ENCODE measurements around the gene SAMD4A. TPM values are rescaled to one million over a fixed set of nuclear protein-coding genes. Genes with fewer than 3 reads are reported as not detected.
A peak's percentile ranks its signal among the peaks of the same experiment; 100 is the strongest.

SAMD4A gene
- total RNA-seq, 4 donors from 2014 or later = 2.9 to 19.5 (median 3.9) TPM

DNA sequence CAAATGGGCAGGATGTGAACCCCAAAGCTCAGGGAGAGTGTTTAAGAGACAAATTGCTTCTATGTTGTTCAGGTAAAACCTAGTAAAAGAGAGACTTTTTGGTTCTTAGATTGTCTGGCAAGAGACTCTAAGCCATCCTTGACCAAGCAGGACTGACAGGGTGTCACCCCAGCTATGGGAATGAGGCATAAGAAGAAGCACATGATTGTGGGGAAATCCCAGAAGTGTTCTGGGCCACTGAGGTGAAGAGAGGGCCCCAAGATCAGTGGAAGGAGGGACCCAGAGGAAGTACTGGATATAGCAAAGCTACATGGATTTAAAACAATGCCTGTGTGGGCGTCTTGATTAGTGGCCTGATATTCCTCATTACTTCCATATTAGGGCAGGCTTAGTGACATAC, 99.0 kb downstream of the SAMD4A start:
- Histone ChIP-seq H3K27me3 (peaks cover 0 to 27% (median 0%) of the 10 kb centered on the region in 4 donors), H3K27ac (no peak overlapping the region), H3K9me3 (no peaks in the 10 kb centered on the region), H3K4me3 (no peak overlapping the region), H3K36me3 (no peaks in the 10 kb centered on the region), H3K4me1 (peaks cover 0 to 7% (median 0%) of the 10 kb centered on the region in 3 donors)
- WGBS, 2 donors = 71 to 81% methylated on average over 1 of the region's 1 CpG
- intact Hi-C loops (cut with DNase I) = no loop called here
- no peak for TF ChIP-seq POLR2A (IDR thresholded peaks at IDR 0.05)
- TF ChIP-seq, protein P1, sequence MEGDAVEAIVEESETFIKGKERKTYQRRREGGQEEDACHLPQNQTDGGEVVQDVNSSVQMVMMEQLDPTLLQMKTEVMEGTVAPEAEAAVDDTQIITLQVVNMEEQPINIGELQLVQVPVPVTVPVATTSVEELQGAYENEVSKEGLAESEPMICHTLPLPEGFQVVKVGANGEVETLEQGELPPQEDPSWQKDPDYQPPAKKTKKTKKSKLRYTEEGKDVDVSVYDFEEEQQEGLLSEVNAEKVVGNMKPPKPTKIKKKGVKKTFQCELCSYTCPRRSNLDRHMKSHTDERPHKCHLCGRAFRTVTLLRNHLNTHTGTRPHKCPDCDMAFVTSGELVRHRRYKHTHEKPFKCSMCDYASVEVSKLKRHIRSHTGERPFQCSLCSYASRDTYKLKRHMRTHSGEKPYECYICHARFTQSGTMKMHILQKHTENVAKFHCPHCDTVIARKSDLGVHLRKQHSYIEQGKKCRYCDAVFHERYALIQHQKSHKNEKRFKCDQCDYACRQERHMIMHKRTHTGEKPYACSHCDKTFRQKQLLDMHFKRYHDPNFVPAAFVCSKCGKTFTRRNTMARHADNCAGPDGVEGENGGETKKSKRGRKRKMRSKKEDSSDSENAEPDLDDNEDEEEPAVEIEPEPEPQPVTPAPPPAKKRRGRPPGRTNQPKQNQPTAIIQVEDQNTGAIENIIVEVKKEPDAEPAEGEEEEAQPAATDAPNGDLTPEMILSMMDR (IDR thresholded peaks at IDR 0.05) = no peak
- DNase-seq = no peak

DNA sequence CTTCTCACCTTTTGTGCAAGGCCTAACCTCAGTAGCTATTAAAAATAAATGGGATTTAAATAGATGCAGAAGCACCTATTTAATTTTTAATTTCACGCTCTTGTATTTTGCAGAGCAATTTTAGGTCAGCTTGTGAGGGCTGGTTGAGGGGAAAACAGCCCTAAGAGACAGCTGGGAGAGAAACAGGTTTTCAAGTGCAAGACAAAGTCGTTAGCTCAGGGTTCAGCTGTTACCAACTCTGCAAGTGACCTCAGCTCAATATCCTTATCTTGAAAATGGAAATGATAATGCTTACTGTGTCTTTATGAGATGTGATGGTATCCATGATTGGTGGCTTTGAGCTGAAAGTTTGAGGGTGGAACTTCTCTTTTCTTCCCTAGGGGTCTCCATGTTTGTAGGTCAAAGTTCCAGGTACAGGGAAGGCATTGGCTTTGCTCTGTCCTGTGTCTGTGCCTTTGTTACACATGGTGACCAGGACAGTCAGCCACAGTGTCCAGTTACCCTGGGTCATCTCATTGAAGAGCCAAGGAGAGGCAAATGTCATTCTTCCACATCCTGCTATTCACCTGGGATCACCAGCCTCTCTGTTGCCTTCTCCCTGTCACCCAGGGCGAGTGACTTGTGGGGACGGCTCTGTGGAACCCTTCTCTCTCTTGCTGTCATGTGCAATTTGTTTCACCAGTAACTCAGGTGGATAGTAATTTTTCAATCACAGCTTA, 100.3 kb downstream of the SAMD4A start:
- no peak for DNase-seq
- no peak overlapping the region for H3K4me3 ChIP-seq
- intact Hi-C loops (cut with DNase I) = no loop called here
- H3K27me3 ChIP-seq = peaks cover 0 to 32% (median 0%) of the 10 kb centered on the region in 4 donors
- WGBS, 2 donors = 91 to 96% methylated on average over 4 of the region's 4 CpGs
- peaks cover 0 to 18% (median 0%) of the 10 kb centered on the region in 3 donors for H3K4me1 ChIP-seq
- H3K27ac ChIP-seq = no peak overlapping the region
- TF ChIP-seq, protein P1 (IDR thresholded peaks at IDR 0.05) = no peak
- no peak for TF ChIP-seq POLR2A (IDR thresholded peaks at IDR 0.05)
- no peaks in the 10 kb centered on the region for H3K9me3 ChIP-seq
- H3K36me3 ChIP-seq = no peaks in the 10 kb centered on the region

DNA sequence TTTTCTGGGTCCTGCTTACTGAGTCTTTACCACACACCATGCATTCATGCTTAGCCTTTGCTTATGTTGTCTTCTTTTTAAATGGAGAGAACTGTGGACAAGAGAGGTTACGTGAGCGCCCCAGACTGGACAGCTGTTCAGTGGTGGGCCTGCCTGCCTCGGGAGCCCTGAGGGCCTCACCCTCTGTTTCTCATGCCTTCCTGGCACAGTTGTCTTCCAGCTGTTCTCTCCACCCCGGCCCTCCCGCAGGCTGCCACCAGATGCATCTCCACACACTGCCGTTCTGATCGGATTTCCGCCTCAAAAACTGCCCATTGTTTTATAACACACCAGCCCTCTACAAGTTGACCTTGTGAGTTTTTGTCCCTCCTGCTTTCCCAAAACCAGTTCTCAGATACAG, 100.8 kb downstream of the SAMD4A start:
- no peak for DNase-seq
- Histone ChIP-seq H3K27me3 (peaks cover 0 to 35% (median 0%) of the 10 kb centered on the region in 4 donors), H3K9me3 (no peaks in the 10 kb centered on the region), H3K4me1 (peaks cover 0 to 24% (median 0%) of the 10 kb centered on the region in 3 donors), H3K27ac (no peak overlapping the region), H3K36me3 (no peaks in the 10 kb centered on the region), H3K4me3 (no peak overlapping the region)
- intact Hi-C loops (cut with DNase I) = no loop called here
- no peak for TF ChIP-seq POLR2A (IDR thresholded peaks at IDR 0.05)
- TF ChIP-seq, protein P1 (IDR thresholded peaks at IDR 0.05) = no peak
- 88 to 89% methylated on average over 8 of the region's 8 CpGs for WGBS, 2 donors

DNA sequence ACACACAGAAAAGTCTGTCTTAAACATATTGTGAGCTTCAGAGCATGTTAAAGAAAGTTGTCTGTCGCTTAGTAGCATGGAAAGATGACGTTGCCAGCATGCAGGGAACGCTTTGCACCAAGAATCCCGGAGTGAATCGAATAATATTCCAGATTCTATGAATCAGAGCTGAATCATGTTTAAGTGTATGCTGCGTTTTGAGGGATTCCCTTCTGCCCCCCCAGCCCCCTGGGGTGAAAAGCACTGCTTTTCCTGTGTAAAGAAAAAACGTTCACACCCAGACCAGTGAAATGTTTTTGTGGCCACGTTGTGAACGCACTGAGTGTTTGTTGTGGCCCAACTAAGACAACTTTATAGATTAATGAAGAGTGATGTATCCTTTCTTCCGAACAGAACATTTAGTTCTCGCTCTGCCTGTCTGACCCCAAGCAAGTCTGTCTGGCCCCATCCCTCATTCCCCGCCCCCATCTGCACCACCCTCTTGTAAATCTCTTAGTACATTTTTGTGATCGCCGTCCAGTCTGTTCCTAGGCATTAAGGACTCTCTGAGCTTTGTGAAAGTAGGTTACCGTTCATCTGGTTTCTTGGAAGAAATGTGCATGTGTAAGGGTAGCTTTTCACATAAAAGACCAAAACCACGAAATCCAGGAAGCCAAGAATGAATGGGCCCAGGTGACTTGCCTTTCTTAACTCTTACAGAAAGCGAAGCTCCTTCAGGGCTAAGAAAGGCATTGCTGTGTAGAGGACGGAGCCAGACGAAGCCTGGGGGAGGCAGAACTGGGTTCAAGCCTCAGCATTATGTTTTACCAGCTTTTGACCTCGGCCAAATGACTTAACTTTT, 103.0 kb downstream of the SAMD4A start:
- H3K4me3 ChIP-seq = no peak overlapping the region
- DNase-seq = no peak
- TF ChIP-seq, protein P1 (IDR thresholded peaks at IDR 0.05) = no peak
- no peak for TF ChIP-seq POLR2A (IDR thresholded peaks at IDR 0.05)
- H3K36me3 ChIP-seq = no peaks in the 10 kb centered on the region
- intact Hi-C loops (cut with DNase I) = no loop called here
- H3K27ac ChIP-seq = peak overlapping the region in 3 of 4 donors; percentile 0 to 44 (median 6)
- no peaks in the 10 kb centered on the region for H3K9me3 ChIP-seq
- peaks cover 0 to 41% (median 9%) of the 10 kb centered on the region in 3 donors for H3K4me1 ChIP-seq
- H3K27me3 ChIP-seq = peaks cover 0 to 41% (median 0%) of the 10 kb centered on the region in 4 donors
- WGBS, 2 donors = 56 to 64% methylated on average over 19 to 20 of the region's 20 CpGs

DNA sequence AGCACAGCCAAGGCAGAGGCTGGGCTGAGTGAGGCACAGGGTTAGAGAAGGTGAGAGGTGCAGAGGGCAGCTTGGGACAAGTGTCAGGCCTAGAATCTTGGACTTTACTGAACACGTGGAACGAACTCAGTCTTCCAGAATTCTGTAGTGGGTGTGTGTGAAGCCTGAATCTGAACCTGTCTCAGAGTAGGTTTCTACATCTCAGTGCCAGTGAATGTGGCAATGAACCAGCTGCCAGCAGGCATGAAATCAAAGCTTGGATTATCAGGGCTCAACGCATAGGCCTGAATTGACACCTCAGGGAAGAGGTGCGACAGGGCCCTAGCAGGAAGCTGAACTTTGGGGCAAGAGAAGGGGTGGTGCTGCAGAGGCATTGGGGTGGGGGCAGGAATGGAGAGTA, 104.6 kb downstream of the SAMD4A start:
- H3K36me3 ChIP-seq = no peaks in the 10 kb centered on the region
- no peak for TF ChIP-seq POLR2A (IDR thresholded peaks at IDR 0.05)
- TF ChIP-seq, protein P1 (IDR thresholded peaks at IDR 0.05) = no peak
- no peak overlapping the region for H3K4me3 ChIP-seq
- 23 to 44% methylated on average over 4 of the region's 4 CpGs for WGBS, 2 donors
- no peaks in the 10 kb centered on the region for H3K9me3 ChIP-seq
- peaks cover 0 to 51% (median 0%) of the 10 kb centered on the region in 4 donors for H3K27me3 ChIP-seq
- intact Hi-C loops (cut with DNase I) = no loop called here
- H3K27ac ChIP-seq = no peak overlapping the region
- no peak for DNase-seq
- peaks cover 0 to 50% (median 10%) of the 10 kb centered on the region in 3 donors for H3K4me1 ChIP-seq

Data from esophagus squamous epithelium (tissue), 5 donors.